ENCODE measurements around the gene HTRA3. TPM values are rescaled to one million over a fixed set of nuclear protein-coding genes. Genes with fewer than 3 reads are reported as not detected.
"Not testable (repeated sequence)": the region's sequence is repeated elsewhere in the genome, so short reads cannot be mapped to it uniquely, and the experiment has no call there.

HTRA3 gene
- polyA plus RNA-seq, 1 experiment = 16.3 TPM

DNA sequence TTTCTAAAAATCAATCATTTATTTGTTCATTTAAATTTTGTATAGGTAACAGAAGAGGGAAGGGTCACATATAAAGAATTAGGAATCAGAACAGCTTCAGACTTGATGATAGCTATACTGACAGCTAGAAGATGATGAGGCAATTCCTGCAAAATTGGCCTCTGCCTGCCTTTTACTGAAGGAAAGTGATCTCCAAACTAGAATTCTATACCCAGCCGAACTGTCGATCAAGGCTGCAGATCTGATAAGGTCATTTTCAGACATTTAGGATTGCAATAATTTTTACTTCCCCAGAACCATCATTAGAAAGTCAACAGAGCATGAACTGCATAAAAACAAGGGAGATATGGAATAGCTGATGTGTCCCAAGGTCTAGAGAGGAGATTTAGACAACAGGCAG lies 66.3 kb downstream of the HTRA3 start:
- ChIA-PET POLR2A (no interaction called here), CTCF (no interaction called here)
- Histone ChIP-seq H3K9me3 (ENCODE audit: control insufficient read depth, insufficient read depth, low read length) (peaks cover 13% of the 10 kb centered on the region), H3K4me3 (ENCODE audit: low read depth, low read length) (no peak overlapping the region), H3K27me3 (ENCODE audit: control insufficient read depth, insufficient read depth, low read length) (peaks cover 7% of the 10 kb centered on the region), H3K27ac (ENCODE audit: low read depth, low read length) (no peak overlapping the region)
- no peak for DNase-seq (ENCODE audit: low read depth, low spot score)
- TF ChIP-seq, protein P1, sequence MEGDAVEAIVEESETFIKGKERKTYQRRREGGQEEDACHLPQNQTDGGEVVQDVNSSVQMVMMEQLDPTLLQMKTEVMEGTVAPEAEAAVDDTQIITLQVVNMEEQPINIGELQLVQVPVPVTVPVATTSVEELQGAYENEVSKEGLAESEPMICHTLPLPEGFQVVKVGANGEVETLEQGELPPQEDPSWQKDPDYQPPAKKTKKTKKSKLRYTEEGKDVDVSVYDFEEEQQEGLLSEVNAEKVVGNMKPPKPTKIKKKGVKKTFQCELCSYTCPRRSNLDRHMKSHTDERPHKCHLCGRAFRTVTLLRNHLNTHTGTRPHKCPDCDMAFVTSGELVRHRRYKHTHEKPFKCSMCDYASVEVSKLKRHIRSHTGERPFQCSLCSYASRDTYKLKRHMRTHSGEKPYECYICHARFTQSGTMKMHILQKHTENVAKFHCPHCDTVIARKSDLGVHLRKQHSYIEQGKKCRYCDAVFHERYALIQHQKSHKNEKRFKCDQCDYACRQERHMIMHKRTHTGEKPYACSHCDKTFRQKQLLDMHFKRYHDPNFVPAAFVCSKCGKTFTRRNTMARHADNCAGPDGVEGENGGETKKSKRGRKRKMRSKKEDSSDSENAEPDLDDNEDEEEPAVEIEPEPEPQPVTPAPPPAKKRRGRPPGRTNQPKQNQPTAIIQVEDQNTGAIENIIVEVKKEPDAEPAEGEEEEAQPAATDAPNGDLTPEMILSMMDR (IDR thresholded peaks at IDR 0.05; ENCODE audit: low read depth, low read length) = no peak

DNA sequence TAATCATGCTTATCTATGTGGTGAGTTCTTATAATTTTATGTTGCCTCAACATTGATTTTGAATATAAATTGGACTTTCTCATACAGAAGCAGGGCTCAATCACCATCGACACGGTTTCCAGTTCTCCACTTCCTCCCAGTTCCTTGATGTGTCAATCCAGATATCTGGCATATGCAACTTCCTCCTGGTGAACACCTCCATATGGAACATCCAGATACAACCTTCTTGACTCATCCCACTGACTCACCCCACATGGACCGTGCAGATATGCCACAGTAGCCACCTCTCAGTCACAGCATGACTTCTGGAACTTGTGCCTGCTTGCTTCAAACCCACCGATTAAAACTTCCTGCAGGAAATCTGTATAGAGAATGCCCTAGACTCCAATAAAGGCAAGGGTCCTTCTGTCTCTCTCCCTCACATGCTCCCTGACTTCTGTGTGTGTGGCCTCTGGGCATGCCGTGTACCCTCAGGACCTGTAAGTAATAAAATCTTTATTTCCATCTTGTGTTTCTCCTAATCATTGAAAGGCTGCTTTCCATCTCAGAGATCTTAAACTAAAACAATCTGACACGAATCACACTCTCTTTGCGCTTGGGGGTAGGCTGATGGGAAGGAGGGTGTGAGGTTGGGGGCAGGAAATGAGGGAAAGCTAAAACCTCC lies 67.0 kb downstream of the HTRA3 start:
- POLR2A ChIA-PET = no interaction called here

DNA sequence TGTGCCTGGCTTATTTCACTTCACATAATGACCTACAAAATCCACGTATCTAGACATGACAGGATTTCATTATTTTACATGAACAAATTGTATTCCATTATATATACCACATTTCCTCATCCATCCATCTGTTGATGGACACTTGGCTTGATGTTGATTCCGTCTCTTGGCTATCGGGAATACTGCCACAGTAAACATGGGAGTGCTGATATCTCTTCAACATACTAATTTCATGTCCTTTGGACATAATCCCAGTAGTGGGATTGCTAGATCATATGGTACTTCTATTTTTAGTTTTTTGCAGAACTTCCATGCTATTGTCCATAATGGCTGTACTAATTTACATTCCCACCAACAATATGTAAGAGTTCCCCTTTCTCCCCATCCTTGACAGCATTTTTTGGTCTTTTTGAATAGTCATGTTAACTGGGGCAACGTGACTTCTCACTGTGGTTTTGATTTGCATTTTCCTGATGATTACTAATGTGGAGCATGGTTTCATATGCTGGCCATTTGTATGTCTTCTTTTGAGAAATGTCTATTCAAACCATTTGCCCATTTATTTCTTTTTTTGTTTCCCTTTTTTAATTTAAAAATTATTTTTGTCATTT lies 68.9 kb downstream of the HTRA3 start:
- H3K27me3 ChIP-seq (ENCODE audit: control insufficient read depth, insufficient read depth, low read length) = peaks cover 3% of the 10 kb centered on the region
- POLR2A ChIA-PET = no interaction called here
- CTCF ChIA-PET = interaction anchor here (0.6 kb wide), 1 partner anchor 630 kb away, joined by 4 read pairs; no protein-coding TSS in a partner anchor
- no peak overlapping the region for H3K27ac ChIP-seq (ENCODE audit: low read depth, low read length)
- H3K4me3 ChIP-seq (ENCODE audit: low read depth, low read length) = no peak overlapping the region
- DNase-seq (ENCODE audit: low read depth, low spot score) = no peak
- peaks cover 13% of the 10 kb centered on the region for H3K9me3 ChIP-seq (ENCODE audit: control insufficient read depth, insufficient read depth, low read length)
- TF ChIP-seq, protein P1 (IDR thresholded peaks at IDR 0.05; ENCODE audit: low read depth, low read length) = no peak

More for the DNA sequence above, 67.0 kb downstream of the HTRA3 start:
- no peak for DNase-seq (ENCODE audit: low read depth, low spot score)
- Histone ChIP-seq H3K27ac (ENCODE audit: low read depth, low read length) (no peak overlapping the region), H3K4me3 (ENCODE audit: low read depth, low read length) (no peak overlapping the region), H3K27me3 (ENCODE audit: control insufficient read depth, insufficient read depth, low read length) (peaks cover 7% of the 10 kb centered on the region), H3K9me3 (ENCODE audit: control insufficient read depth, insufficient read depth, low read length) (peaks cover 13% of the 10 kb centered on the region)
- CTCF ChIA-PET = no interaction called here
- TF ChIP-seq, protein P1 (IDR thresholded peaks at IDR 0.05; ENCODE audit: low read depth, low read length) = no peak

- TF ChIP-seq, protein P1 (IDR thresholded peaks at IDR 0.05; ENCODE audit: low read depth, low read length) = no peak
- Histone ChIP-seq H3K27ac (ENCODE audit: low read depth, low read length) (no peak overlapping the region), H3K9me3 (ENCODE audit: control insufficient read depth, insufficient read depth, low read length) (peaks cover 3% of the 10 kb centered on the region; the same call in 1 of the 2 replicates), H3K27me3 (ENCODE audit: control insufficient read depth, insufficient read depth, low read length) (peaks cover 5% of the 10 kb centered on the region), H3K4me3 (ENCODE audit: low read depth, low read length) (no peak overlapping the region)
- no peak for DNase-seq (ENCODE audit: low read depth, low spot score)
- ChIA-PET POLR2A (no interaction called here), CTCF (interaction anchor here (1.9 kb wide), 1 partner anchor 164 kb away, joined by 5 read pairs; no protein-coding TSS in a partner anchor)
Measured at GRCh38 chr4:8340781-8341241, 71.3 kb downstream of the HTRA3 start.

- H3K27me3 ChIP-seq (ENCODE audit: control insufficient read depth, insufficient read depth, low read length); POLR2A ChIA-PET; H3K27ac ChIP-seq (ENCODE audit: low read depth, low read length); H3K9me3 ChIP-seq (ENCODE audit: control insufficient read depth, insufficient read depth, low read length); DNase-seq (ENCODE audit: low read depth, low spot score); H3K4me3 ChIP-seq (ENCODE audit: low read depth, low read length): not testable (repeated sequence)
- CTCF ChIA-PET = interaction anchor here (1.9 kb wide), 1 partner anchor 165 kb away, joined by 5 read pairs; no protein-coding TSS in a partner anchor
Measured at GRCh38 chr4:8341281-8341680, 71.7 kb downstream of the HTRA3 start.
